HL-60 (cell line): Measurements from ENCODE around the gene MGP.

ENCODE experiments used
- CTCF ChIP-seq: IDR thresholded peaks from one replicate; pipeline ENCODE4 v1.5.1; 2011; ENCODE audit warnings: low read length, control low read depth, inconsistent platforms; ENCODE audit not compliant: insufficient read depth
- REST ChIP-seq: IDR thresholded peaks from 2 replicates; pipeline ENCODE4 v1.6.1; 2012; ENCODE audit warnings: low read depth; ENCODE audit not compliant: insufficient replicate concordance

GRCh38 chr12:14893506-14894250 lies 8.0 kb upstream of the MGP start:
- no peak for TF ChIP-seq CTCF
- TF ChIP-seq REST = no peak
